Measurements from ENCODE around the gene HS3ST4. TPM values are rescaled to one million over a fixed set of nuclear protein-coding genes. Genes with fewer than 3 reads are reported as not detected.

Gene HS3ST4
- total RNA-seq, 1 donor from 2014 or later = not detected

DNA sequence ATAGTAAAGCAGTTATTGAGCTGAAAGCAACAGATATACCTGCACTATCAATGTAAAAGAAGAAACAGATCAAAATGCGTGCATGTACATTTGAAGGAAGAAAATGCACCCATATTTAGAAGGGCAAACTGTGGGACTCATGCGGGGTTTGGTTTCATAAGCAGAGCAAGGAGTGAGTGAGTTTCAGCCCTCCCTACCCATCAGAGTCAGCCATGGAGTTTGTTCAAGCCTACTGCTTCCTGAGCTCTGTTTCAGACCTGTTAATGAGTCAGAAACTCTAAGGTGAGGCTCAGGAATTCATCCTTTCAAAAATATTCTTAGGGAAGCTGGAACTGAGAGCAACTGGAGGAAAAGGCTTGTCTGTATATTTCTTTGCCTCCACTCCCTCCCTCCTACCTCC is 446.2 kb downstream of the HS3ST4 start:
- DNase-seq (no peak), ATAC-seq (ENCODE audit: low read depth) (no peak)
- Mint-ChIP-seq H3K9me3 (no peaks in the 10 kb centered on the region), H3K36me3 (ENCODE audit: low read depth) (no peaks in the 10 kb centered on the region), H3K27me3 (no peaks in the 10 kb centered on the region), H3K4me3 (no peak overlapping the region), H3K27ac (no peak overlapping the region), H3K4me1 (no peaks in the 10 kb centered on the region)
- intact Hi-C loops (cut with micrococcal nuclease) = no loop called here
- no peak for TF ChIP-seq CTCF (IDR thresholded peaks at IDR 0.05)
- ChIA-PET CTCF (no interaction called here), POLR2A (no interaction called here)

- no peaks in the 10 kb centered on the region for H3K4me1 Mint-ChIP-seq
- intact Hi-C loops (cut with micrococcal nuclease) = no loop called here
- POLR2A ChIA-PET = no interaction called here
- H3K27me3 Mint-ChIP-seq = no peaks in the 10 kb centered on the region
- ATAC-seq (ENCODE audit: low read depth) (no peak), DNase-seq (no peak)
- no peaks in the 10 kb centered on the region for H3K9me3 Mint-ChIP-seq
- no peaks in the 10 kb centered on the region for H3K36me3 Mint-ChIP-seq (ENCODE audit: low read depth)
- no peak overlapping the region for H3K27ac Mint-ChIP-seq
- H3K4me3 Mint-ChIP-seq = no peak overlapping the region
- CTCF ChIA-PET = no interaction called here
- no peak for TF ChIP-seq CTCF (IDR thresholded peaks at IDR 0.05)
These were observed 447.3 kb downstream of the HS3ST4 start for GRCh38 chr16:26139091-26139490.

GRCh38 chr16:26139884-26140283 is 448.1 kb downstream of the HS3ST4 start:
- intact Hi-C loops (cut with micrococcal nuclease) = no loop called here
- POLR2A ChIA-PET = no interaction called here
- CTCF ChIA-PET = no interaction called here
- no peak for TF ChIP-seq CTCF (IDR thresholded peaks at IDR 0.05)
- Mint-ChIP-seq H3K27me3 (no peaks in the 10 kb centered on the region), H3K4me1 (no peaks in the 10 kb centered on the region), H3K9me3 (no peaks in the 10 kb centered on the region), H3K27ac (no peak overlapping the region), H3K4me3 (no peak overlapping the region), H3K36me3 (ENCODE audit: low read depth) (no peaks in the 10 kb centered on the region)
- DNase-seq (no peak), ATAC-seq (ENCODE audit: low read depth) (no peak)

GRCh38 chr16:26149364-26150190 is 457.8 kb downstream of the HS3ST4 start:
- no peak overlapping the region for H3K27ac Mint-ChIP-seq
- TF ChIP-seq CTCF (IDR thresholded peaks at IDR 0.05) = no peak
- no peaks in the 10 kb centered on the region for H3K36me3 Mint-ChIP-seq (ENCODE audit: low read depth)
- no peaks in the 10 kb centered on the region for H3K27me3 Mint-ChIP-seq
- intact Hi-C loops (cut with micrococcal nuclease) = no loop called here
- ChIA-PET CTCF (no interaction called here), POLR2A (no interaction called here)
- ATAC-seq (ENCODE audit: low read depth) (no peak), DNase-seq (no peak)
- H3K9me3 Mint-ChIP-seq = peaks cover 3% of the 10 kb centered on the region
- H3K4me1 Mint-ChIP-seq = no peaks in the 10 kb centered on the region
- H3K4me3 Mint-ChIP-seq = no peak overlapping the region

DNA sequence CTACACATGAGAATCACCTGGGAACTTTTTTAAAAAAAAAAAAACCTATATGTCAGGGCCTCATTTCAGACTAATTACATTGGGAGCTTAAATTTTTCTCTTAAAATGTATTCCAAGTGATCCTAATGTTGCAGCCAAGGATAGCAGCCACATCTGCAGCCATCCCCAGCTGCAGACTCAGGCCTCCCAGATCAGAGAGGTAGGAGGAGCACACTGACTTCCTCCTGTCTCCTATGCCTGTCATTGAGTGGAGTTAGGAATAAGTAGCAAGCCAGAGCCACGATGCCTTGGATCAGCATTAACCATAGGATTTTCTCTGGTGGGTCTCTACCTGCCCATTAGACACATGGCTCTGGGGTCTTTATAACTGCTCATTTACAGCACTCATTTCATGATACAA is 463.5 kb downstream of the HS3ST4 start:
- Mint-ChIP-seq H3K36me3 (ENCODE audit: low read depth) (no peaks in the 10 kb centered on the region), H3K4me1 (no peaks in the 10 kb centered on the region), H3K27ac (no peak overlapping the region), H3K27me3 (no peaks in the 10 kb centered on the region), H3K9me3 (no peaks in the 10 kb centered on the region), H3K4me3 (no peak overlapping the region)
- intact Hi-C loops (cut with micrococcal nuclease) = no loop called here
- CTCF ChIA-PET = no interaction called here
- no peak for DNase-seq
- no peak for TF ChIP-seq CTCF (IDR thresholded peaks at IDR 0.05)
- no peak for ATAC-seq (ENCODE audit: low read depth)
- POLR2A ChIA-PET = no interaction called here
